Prostate gland (tissue), 2 donors: ENCODE results near the gene NRXN2. TPM values are rescaled to one million over a fixed set of nuclear protein-coding genes. Genes with fewer than 3 reads are reported as not detected.

Experiments used
- DNase-seq: peaks from one replicate; pipeline ENCODE4 v3.0.0-alpha.2; 2019; ENCODE audit warnings: low spot score
- H3K27ac ChIP-seq, 2 donors: fragments of 200-600 bp; sonication (generic); 2 replicates each; pipeline ENCODE4 v1.5.1; 2017 to 2019
- H3K27me3 ChIP-seq: fragments of 200-600 bp; sonication (generic); replicated peaks from 2 replicates; pipeline ENCODE4 v1.5.1; 2019; ENCODE audit not compliant: insufficient read depth
- H3K36me3 ChIP-seq, 2 donors: fragments of 200-600 bp; sonication (generic); 1 replicate in 1 of 2; 2 replicates in 1 of 2; pipeline versions ENCODE4 v1.5.1 to v1.8.1; 2017 to 2019
- H3K4me1 ChIP-seq: fragments of 200-600 bp; sonication (generic); replicated peaks from 2 replicates; pipeline ENCODE4 v1.5.1; 2019
- H3K4me3 ChIP-seq, 2 donors: fragments of 200-600 bp; sonication (generic); 2 replicates each; pipeline ENCODE4 v1.5.1; 2017 to 2019
- H3K9me3 ChIP-seq: fragments of 200-600 bp; sonication (generic); 2 replicates; pipeline ENCODE4 v1.5.1; 2017
- POLR2A ChIP-seq: fragments of 450-650 bp; IDR thresholded peaks from one replicate; pipeline ENCODE4 v1.6.1; 2016; ENCODE audit warnings: antibody characterized with exemption, mild to moderate bottlenecking
- POLR2AphosphoS5 ChIP-seq: sonication (generic); formaldehyde crosslinking; IDR thresholded peaks from one replicate; pipeline ENCODE4 v1.6.1; 2017; ENCODE audit warnings: antibody characterized with exemption
- WGBS: methylation state at CpG from one replicate; pipeline ENCODE4 v1.1.5; 2018; 5-methylcytosine and 5-hydroxymethylcytosine counted together
- intact Hi-C: fragments of 100-400 bp; cut with DNase I; formaldehyde crosslinking; loops from one replicate; pipeline ENCODE4 v1.14.2; 2022
- total RNA-seq, 2 donors: library from RNA; depleted of rRNA; stranded (reverse); fragments of >200 nt; gene quantifications; one replicate each; pipeline ENCODE4 v1.1.0, GENCODE V29; 2016
- TF ChIP-seq, protein P1 (sequence below), 4 experiments: fragments of 200-600 bp in 2 of 4; fragments of 450-650 bp in 2 of 4; sonication (generic) in 2 of 4; IDR thresholded peaks; 1 replicate in 3 of 4; 2 replicates in 1 of 4; pipeline ENCODE4 v1.5.1; 2016 to 2019; ENCODE audit warnings: antibody characterized with exemption in 4 of 4, mild to moderate bottlenecking in 2 of 4, moderate library complexity in 2 of 4

The NRXN2 gene
- total RNA-seq, 2 donors from 2014 or later, result 0.46 to 26.8 TPM

DNA sequence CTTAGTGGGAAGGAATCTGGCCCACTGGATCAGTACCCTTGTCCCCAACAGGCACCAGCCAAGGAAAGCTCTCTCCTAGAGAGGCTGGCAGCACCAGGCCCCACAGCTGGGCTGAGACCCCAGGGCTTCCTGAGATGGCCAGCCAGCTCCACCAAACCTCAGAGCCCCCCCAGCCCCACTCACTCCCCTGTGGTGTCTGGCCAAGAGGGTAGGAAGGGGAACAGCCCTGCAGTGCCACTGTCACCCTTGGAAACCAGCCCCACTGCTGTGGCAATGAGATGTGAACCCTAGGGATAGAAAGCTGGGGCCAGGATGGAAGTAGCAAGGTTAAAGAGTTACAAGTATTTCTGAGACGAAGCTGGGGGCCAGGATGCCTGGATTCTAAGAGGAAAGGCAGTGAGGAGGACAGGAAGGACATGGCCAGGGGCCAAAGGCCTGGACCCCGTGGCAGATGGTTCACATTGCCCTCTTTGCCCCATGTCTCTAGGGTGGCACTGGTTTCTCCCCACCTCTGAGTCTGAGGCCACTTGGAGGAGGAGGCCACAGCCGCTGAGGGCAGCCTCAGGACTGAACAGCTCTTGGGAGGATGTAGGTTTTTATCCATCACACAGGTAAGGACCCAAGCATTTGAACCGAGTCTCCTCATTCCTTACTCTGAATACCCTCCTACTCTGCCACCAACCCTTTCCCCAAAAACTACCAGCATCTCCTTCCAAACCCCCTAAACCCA is 28.8 kb downstream of the NRXN2 start:
- Histone ChIP-seq H3K9me3 (no peaks in the 10 kb centered on the region), H3K27ac (no peak overlapping the region), H3K4me1 (no peaks in the 10 kb centered on the region), H3K4me3 (no peak overlapping the region), H3K36me3 (no peaks in the 10 kb centered on the region), H3K27me3 (no peaks in the 10 kb centered on the region)
- DNase-seq, result no peak
- intact Hi-C loops, result no loop called here
- 81% methylated on average over 4 of the region's 4 CpGs for WGBS
- no peak for TF ChIP-seq POLR2AphosphoS5

DNA sequence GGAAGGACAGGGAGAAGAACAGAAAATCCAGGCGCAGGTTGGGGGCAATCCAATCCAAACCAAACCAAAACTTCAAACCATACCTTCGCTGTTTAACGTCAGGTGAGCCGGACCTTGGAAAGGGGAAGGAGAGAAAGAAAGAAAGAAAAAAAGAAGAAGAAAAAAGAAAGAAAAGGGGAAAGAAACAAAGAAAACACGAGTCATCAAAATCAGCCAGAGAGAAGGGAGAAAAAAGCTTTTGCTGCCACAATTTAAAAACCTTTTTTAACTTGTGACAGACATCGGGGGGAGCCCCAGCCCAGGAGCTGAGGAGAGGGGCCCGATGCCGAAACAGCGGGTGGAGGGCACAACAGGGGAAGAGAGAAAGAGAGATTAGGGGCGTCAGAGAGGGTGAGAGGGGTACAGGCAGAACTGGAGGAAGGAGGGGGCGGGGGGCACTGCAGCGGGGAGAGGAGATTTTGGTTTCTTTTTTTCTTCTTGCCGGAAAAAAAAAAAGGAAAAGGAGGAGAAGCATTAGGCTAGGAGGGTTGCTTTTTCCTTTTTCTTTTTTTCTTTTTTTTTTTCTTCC is 30.1 kb downstream of the NRXN2 start:
- no peaks in the 10 kb centered on the region for H3K36me3 ChIP-seq
- H3K9me3 ChIP-seq, result no peaks in the 10 kb centered on the region
- no peaks in the 10 kb centered on the region for H3K4me1 ChIP-seq
- no peak overlapping the region for H3K4me3 ChIP-seq
- TF ChIP-seq, protein P1, sequence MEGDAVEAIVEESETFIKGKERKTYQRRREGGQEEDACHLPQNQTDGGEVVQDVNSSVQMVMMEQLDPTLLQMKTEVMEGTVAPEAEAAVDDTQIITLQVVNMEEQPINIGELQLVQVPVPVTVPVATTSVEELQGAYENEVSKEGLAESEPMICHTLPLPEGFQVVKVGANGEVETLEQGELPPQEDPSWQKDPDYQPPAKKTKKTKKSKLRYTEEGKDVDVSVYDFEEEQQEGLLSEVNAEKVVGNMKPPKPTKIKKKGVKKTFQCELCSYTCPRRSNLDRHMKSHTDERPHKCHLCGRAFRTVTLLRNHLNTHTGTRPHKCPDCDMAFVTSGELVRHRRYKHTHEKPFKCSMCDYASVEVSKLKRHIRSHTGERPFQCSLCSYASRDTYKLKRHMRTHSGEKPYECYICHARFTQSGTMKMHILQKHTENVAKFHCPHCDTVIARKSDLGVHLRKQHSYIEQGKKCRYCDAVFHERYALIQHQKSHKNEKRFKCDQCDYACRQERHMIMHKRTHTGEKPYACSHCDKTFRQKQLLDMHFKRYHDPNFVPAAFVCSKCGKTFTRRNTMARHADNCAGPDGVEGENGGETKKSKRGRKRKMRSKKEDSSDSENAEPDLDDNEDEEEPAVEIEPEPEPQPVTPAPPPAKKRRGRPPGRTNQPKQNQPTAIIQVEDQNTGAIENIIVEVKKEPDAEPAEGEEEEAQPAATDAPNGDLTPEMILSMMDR (IDR thresholded peaks at IDR 0.05), result no peak
- TF ChIP-seq POLR2AphosphoS5 (no peak), POLR2A (no peak)
- no peak for DNase-seq
- H3K27ac ChIP-seq, result no peak overlapping the region
- intact Hi-C loops, result no loop called here
- no peaks in the 10 kb centered on the region for H3K27me3 ChIP-seq
- WGBS, result 33% methylated on average over 13 of the region's 13 CpGs

DNA sequence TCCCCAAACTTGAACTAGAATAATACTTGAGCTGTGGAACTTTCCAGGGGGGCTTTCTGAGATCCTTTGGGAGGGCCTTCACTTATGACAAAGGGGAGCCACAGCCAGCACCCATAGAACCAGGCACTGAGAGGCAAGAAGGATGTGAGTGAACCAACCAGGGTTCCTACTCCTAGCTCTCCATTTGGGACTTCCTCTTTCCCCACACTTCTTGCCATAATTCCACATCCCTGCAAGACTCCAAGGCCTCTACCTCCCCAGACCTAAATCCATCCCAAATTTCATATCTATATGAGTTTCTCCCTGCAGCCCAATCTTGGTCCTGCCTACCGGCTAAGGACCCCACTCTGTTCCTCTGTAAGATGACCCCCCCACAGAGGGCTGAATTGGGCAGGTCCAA is 31.5 kb downstream of the NRXN2 start:
- H3K4me1 ChIP-seq, result no peaks in the 10 kb centered on the region
- no peaks in the 10 kb centered on the region for H3K9me3 ChIP-seq
- TF ChIP-seq POLR2AphosphoS5 (no peak), POLR2A (no peak)
- TF ChIP-seq, protein P1 (IDR thresholded peaks at IDR 0.05), result no peak
- no peaks in the 10 kb centered on the region for H3K36me3 ChIP-seq
- DNase-seq, result no peak
- H3K4me3 ChIP-seq, result no peak overlapping the region
- H3K27me3 ChIP-seq, result no peaks in the 10 kb centered on the region
- intact Hi-C loops, result no loop called here
- 91% methylated on average over 1 of the region's 1 CpG for WGBS
- no peak overlapping the region for H3K27ac ChIP-seq

DNA sequence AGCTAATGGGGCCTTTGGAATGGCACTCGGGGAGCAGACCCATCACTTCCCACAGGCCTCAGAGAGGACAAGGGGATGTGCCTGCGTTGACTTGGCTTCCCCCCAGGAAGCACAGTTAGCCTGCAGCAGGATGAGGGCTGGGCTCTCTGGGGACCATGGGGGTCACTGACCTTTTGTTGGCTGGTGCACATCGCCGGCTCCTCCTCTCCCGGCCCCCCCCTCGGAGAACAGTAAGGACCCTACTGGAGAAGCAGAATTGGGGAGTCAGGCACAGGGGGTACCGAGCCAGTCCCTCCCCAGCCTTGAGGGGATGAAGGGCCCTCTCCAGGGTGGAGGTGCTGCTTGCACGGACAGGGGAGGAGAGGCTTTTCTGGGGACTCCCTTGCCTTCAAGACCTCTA is 32.8 kb downstream of the NRXN2 start:
- 72% methylated on average over 8 of the region's 8 CpGs for WGBS
- no peak overlapping the region for H3K4me3 ChIP-seq
- H3K9me3 ChIP-seq, result no peaks in the 10 kb centered on the region
- no peaks in the 10 kb centered on the region for H3K27me3 ChIP-seq
- no peaks in the 10 kb centered on the region for H3K36me3 ChIP-seq
- no peaks in the 10 kb centered on the region for H3K4me1 ChIP-seq
- TF ChIP-seq POLR2A (no peak), POLR2AphosphoS5 (no peak)
- TF ChIP-seq, protein P1 (IDR thresholded peaks at IDR 0.05), result no peak
- H3K27ac ChIP-seq, result no peak overlapping the region
- DNase-seq, result no peak
- intact Hi-C loops, result no loop called here

DNA sequence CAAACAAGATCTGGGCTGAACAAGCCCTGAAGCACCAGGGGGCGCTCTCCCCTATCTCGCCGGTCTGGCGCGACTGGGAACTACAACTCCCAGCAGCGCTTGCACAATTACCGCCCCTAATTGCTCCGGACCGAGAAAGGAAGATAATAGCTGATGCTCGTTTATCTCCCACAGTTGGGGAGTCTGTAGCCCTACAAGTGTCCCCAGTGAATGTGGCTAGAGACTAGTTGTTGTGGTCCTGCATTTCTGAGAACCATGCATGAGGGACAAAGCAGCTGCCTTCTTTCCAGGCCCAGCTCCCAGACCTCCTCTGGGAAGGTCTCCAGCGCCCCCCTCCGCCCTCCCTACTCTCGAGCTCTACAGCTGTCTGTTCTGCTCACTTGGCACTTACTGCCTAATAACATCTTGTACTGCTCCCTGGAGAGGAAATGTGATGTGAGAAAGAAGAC is 34.4 kb downstream of the NRXN2 start:
- WGBS, result 2% methylated on average over 13 of the region's 13 CpGs
- H3K4me3 ChIP-seq, result peak overlapping the region in 1 of 2 donors; percentile 21
- intact Hi-C loops, result loop anchor here (2.0 kb wide), 1 partner anchor 34 kb away; the partner anchor contains the start of gene NRXN2

More for the DNA sequence above, 34.4 kb downstream of the NRXN2 start:
- no peaks in the 10 kb centered on the region for H3K36me3 ChIP-seq
- no peaks in the 10 kb centered on the region for H3K9me3 ChIP-seq
- no peaks in the 10 kb centered on the region for H3K27me3 ChIP-seq
- peak overlapping the region; percentile 28 to 41 for H3K27ac ChIP-seq
- peak; percentile 68 for TF ChIP-seq POLR2AphosphoS5
- no peak for TF ChIP-seq POLR2A
- TF ChIP-seq, protein P1 (IDR thresholded peaks at IDR 0.05), result peak; percentile 68 to 92 (median 89)
- DNase-seq, result peak; percentile 75
- no peaks in the 10 kb centered on the region for H3K4me1 ChIP-seq
